Right lobe of liver (tissue), 4 donors: Measurements from ENCODE around the gene CYTH1.

ENCODE experiments used
- CTCF ChIP-seq, 4 donors: fragments of 200-600 bp in 3 of 4; fragments of 450-650 bp in 1 of 4; IDR thresholded peaks; one replicate each; pipeline versions ENCODE4 v1.5.1 to v1.8.0; 2016 to 2022; ENCODE audit warnings: antibody characterized with exemption in 4 of 4, mild to moderate bottlenecking in 2 of 4
- POLR2A ChIP-seq: fragments of 450-650 bp; IDR thresholded peaks from one replicate; pipeline ENCODE4 v1.6.1; 2017; ENCODE audit warnings: antibody characterized with exemption, mild to moderate bottlenecking
- donor health status: DM: no; HTN: no; CAD: no.
- donor health status: DM: no; HTN: no; CAD: no.
- donor health status: DM: no; HTN: yes; CAD: no.

- no peak for TF ChIP-seq CTCF (IDR thresholded peaks at IDR 0.05)
- no peak for TF ChIP-seq POLR2A
These were observed 35.2 kb downstream of the CYTH1 start for GRCh38 chr17:78746949-78747269.
